NCI-H82 treated with DMSO at 0.1 percent for 48 hours (cell line): ENCODE data around the gene CRNKL1.

Source experiments
- DNase-seq: peaks from one replicate; lab custom pipeline; 2025; ENCODE audit not compliant: unreplicated experiment; lab: John Stamatoyannopoulos, UW

Gene CRNKL1

DNA sequence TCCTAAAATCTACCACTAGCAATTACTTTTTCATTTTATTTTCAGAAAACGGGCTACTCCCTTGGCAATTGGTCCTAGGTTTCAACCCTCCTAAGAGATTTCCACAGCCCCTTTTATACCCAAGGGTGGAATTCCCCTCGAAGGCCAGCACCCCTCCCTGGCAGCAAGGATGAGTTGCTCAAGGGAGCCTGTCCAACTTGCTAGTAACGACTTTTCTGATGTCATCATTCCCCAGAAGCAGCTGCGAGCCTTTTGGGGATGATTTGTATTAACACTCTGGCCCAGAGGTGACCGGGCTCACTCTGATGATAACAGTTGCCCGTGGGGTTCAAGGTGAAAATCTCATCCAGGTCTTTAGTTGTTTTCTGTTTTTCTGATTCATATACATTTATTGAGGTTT lies 65.8 kb downstream of the CRNKL1 start:
- no peak for DNase-seq
